GM10847 (cell line): ENCODE results near the gene TRPM5.

ENCODE experiments used
- POLR2A ChIP-seq: IDR thresholded peaks from 2 replicates; pipeline ENCODE4 v1.6.1; 2011; ENCODE audit not compliant: insufficient read length; ENCODE audit errors: extremely low read depth

Gene TRPM5

DNA sequence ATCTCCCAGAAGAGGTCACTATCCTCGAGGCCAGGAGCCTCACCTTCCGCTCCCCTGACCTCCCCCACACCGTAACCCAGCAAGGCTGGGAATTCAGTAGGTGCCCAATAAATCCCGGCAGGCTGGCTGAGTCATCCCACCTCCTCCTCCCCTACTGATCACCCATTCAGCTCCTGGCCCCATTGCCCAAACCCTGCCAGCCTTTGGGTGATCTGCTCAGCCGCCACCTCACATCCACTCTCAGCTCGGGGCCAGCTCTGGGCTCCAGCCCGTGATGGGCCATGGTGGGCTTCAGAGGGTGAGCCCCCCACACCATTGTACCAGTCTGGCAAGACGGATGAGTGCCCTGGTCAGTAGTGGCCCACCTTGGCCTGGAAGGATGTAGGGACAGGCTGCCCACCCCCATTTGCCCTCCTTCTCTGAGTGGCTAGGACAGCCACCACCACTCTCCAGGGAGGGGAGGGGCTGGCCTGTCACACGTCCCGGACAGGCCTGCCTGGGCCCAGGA, 8.2 kb downstream of the TRPM5 start:
- TF ChIP-seq POLR2A, result no peak

GRCh38 chr11:2435288-2436012, 8.9 kb downstream of the TRPM5 start:
- no peak for TF ChIP-seq POLR2A

- no peak for TF ChIP-seq POLR2A
Measured at GRCh38 chr11:2434506-2435255, 9.6 kb downstream of the TRPM5 start.

DNA sequence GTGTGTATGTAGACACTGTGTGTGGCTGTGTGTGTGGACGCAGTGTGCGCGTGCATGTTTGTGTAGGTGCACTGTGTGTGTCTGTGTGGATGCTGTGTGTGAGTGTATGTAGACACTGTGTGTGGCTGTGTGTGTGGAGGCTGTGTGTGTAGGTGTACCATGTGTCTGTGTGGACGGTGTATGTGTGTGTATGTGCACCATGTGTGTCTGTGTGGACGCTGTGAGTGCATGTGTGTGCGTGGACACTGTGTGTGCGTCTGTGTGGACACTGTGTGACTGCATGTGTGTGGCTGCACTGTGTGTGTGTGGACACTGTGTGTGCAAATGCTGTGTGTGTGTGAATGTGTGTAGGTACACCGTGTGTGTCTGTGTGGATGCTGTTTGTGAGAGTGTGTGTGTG, 10.3 kb downstream of the TRPM5 start:
- TF ChIP-seq POLR2A, result no peak

- no peak for TF ChIP-seq POLR2A
Measured at GRCh38 chr11:2433106-2433925, 11.0 kb downstream of the TRPM5 start.

GRCh38 chr11:2432628-2433071, 11.7 kb downstream of the TRPM5 start:
- TF ChIP-seq POLR2A, result no peak

GRCh38 chr11:2432171-2432621, 12.1 kb downstream of the TRPM5 start:
- TF ChIP-seq POLR2A, result no peak

GRCh38 chr11:2431395-2431794, 12.9 kb downstream of the TRPM5 start:
- no peak for TF ChIP-seq POLR2A

GRCh38 chr11:2428322-2428795, 16.0 kb downstream of the TRPM5 start:
- TF ChIP-seq POLR2A, result no peak

- TF ChIP-seq POLR2A, result no peak
Measured at GRCh38 chr11:2427721-2428321, 16.5 kb downstream of the TRPM5 start.

- no peak for TF ChIP-seq POLR2A
Measured at GRCh38 chr11:2426826-2427521, 17.3 kb downstream of the TRPM5 start.

DNA sequence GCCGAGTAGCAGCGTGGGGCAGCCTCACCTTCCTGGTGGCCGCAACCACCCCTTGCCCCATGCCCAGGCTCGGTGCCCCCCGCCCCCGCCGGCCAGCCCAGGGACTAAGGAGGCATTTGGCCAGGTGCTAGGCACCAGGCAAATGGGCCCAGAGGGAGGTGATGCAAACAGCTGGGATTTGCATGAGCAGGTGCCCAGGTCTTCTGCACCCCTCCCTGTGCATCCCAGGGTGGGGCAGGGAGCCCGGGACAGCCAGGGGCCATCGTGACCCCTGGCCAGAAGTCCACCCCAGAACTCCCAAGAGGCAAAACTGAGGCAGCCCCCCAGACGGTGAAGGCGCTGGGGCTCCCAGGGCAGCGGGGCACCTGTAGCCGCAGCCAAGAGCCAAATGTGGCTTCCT, 18.1 kb downstream of the TRPM5 start:
- TF ChIP-seq POLR2A, result no peak

GRCh38 chr11:2425506-2425905, 18.8 kb downstream of the TRPM5 start:
- TF ChIP-seq POLR2A, result no peak

DNA sequence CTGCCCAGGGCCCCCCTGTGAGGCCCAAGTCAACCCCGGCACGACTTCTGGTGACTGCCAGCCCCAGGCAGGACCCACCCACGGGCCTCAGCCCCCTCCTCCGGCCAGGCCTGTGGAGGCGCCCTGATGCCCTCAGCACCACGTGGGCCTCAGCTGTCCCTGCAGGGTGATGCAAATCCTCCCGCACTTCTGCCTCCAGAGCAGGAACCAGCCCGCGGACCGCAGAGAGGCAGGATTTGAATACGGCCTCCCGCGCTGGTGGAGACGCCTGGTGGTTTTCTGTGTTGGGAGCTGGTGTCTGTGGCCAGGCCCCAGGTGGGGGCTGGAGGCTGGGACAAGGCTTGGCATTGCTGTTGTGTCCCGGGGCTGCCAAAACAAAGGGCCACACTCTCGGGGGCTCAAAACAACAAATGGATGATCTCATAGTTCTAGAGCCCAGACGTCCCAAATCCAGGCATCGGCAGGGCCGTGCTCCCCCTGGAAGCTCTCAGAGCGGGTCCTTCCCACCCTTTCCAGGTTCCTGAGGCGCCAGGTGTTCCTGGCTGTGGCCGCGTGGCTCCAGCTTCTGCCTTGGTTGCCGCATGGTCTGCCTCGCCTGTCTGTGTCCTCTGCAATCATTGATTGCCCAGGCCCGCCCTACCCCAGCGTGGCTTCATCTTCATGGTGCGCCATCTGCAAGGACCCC, 19.4 kb downstream of the TRPM5 start:
- TF ChIP-seq POLR2A, result no peak
